ENCODE data around the gene FOXJ1. TPM values are rescaled to one million over a fixed set of nuclear protein-coding genes. Genes with fewer than 3 reads are reported as not detected.

The FOXJ1 gene
- total RNA-seq, 1 donor from 2014 or later, result not detected

- FAIRE-seq (no peak), DNase-seq (ENCODE audit: low read depth) (no peak)
- H3K27me3 ChIP-seq (ENCODE audit: control insufficient read depth, insufficient read depth, low read length), result peaks cover 26% of the 10 kb centered on the region
- no peaks in the 10 kb centered on the region for H3K36me3 ChIP-seq (ENCODE audit: control insufficient read depth, insufficient read depth, low read length)
- no peak overlapping the region for H3K4me3 ChIP-seq (ENCODE audit: low read depth, low read length)
- no peak for TF ChIP-seq CTCF (IDR thresholded peaks at IDR 0.05; ENCODE audit: insufficient read depth, low read length, severe bottlenecking)
Observed at GRCh38 chr17:76140661-76141211, 309 bp downstream of the FOXJ1 start.

GRCh38 chr17:76139801-76140660, 1.0 kb downstream of the FOXJ1 start:
- no peak for TF ChIP-seq CTCF (IDR thresholded peaks at IDR 0.05; ENCODE audit: insufficient read depth, low read length, severe bottlenecking)
- peaks cover 26% of the 10 kb centered on the region for H3K27me3 ChIP-seq (ENCODE audit: control insufficient read depth, insufficient read depth, low read length)
- FAIRE-seq, result no peak
- no peak for DNase-seq (ENCODE audit: low read depth)
- H3K36me3 ChIP-seq (ENCODE audit: control insufficient read depth, insufficient read depth, low read length), result no peaks in the 10 kb centered on the region
- no peak overlapping the region for H3K4me3 ChIP-seq (ENCODE audit: low read depth, low read length)

- peaks cover 26% of the 10 kb centered on the region for H3K27me3 ChIP-seq (ENCODE audit: control insufficient read depth, insufficient read depth, low read length)
Observed at GRCh38 chr17:76138896-76139752, 1.9 kb downstream of the FOXJ1 start.

GRCh38 chr17:76138234-76138895, 2.7 kb downstream of the FOXJ1 start:
- no peak overlapping the region for H3K4me3 ChIP-seq (ENCODE audit: low read depth, low read length)
- H3K36me3 ChIP-seq (ENCODE audit: control insufficient read depth, insufficient read depth, low read length), result no peaks in the 10 kb centered on the region
- DNase-seq (ENCODE audit: low read depth) (no peak), FAIRE-seq (no peak)
- TF ChIP-seq CTCF (IDR thresholded peaks at IDR 0.05; ENCODE audit: insufficient read depth, low read length, severe bottlenecking), result no peak
- H3K27me3 ChIP-seq (ENCODE audit: control insufficient read depth, insufficient read depth, low read length), result peaks cover 26% of the 10 kb centered on the region

More at GRCh38 chr17:76138896-76139752, 1.9 kb downstream of the FOXJ1 start:
- FAIRE-seq (no peak), DNase-seq (ENCODE audit: low read depth) (no peak)
- H3K36me3 ChIP-seq (ENCODE audit: control insufficient read depth, insufficient read depth, low read length), result no peaks in the 10 kb centered on the region
- TF ChIP-seq CTCF (IDR thresholded peaks at IDR 0.05; ENCODE audit: insufficient read depth, low read length, severe bottlenecking), result no peak
- no peak overlapping the region for H3K4me3 ChIP-seq (ENCODE audit: low read depth, low read length)

- no peak for DNase-seq (ENCODE audit: low read depth)
- peaks cover 26% of the 10 kb centered on the region for H3K27me3 ChIP-seq (ENCODE audit: control insufficient read depth, insufficient read depth, low read length)
- TF ChIP-seq CTCF (IDR thresholded peaks at IDR 0.05; ENCODE audit: insufficient read depth, low read length, severe bottlenecking), result no peak
- no peak for FAIRE-seq
- no peak overlapping the region for H3K4me3 ChIP-seq (ENCODE audit: low read depth, low read length)
- H3K36me3 ChIP-seq (ENCODE audit: control insufficient read depth, insufficient read depth, low read length), result no peaks in the 10 kb centered on the region
Observed at GRCh38 chr17:76137351-76138233, 3.5 kb downstream of the FOXJ1 start.

Data from bronchial epithelial cell (primary cell).